CD4-positive, alpha-beta T cell treated with Interleukin-4 for 1 hour (primary cell): ENCODE results near the gene MYZAP.

Experiments used
- DNase-seq, 2 donors: peaks; one replicate each; pipeline ENCODE4 v3.0.0-alpha.2; 2020 to 2022

Gene MYZAP

DNA sequence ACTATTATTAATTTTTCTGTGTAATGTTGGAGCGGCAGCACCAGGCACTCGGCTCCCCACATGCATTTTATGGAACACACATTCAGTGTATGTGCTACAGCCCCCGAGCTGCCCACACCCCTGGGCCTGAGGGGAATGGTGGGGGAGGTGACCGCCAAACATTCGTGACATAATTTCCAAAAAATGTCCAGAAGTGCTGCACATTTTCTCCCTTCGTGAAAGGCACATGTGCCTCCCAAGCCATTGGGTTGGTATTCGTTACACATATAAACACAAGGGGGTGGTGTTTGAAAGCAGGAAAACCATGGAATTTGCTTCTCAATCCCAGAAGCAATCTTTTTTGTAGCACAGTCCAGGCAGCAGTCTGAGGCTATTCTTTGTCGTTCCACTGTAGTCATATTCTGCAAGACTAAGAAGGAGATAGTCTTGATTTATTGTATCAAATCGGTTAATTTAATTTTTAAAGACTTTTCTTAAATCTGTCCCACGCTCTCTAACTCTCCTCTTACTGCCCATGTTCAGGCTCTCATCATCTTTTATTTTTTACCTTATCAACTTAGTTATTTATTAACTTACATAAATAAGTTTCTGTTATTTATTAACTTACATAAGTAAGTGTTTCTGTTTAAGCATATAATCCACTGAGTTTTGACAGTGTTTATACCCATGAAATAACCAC, 75.6 kb downstream of the MYZAP start:
- no peak for DNase-seq

DNA sequence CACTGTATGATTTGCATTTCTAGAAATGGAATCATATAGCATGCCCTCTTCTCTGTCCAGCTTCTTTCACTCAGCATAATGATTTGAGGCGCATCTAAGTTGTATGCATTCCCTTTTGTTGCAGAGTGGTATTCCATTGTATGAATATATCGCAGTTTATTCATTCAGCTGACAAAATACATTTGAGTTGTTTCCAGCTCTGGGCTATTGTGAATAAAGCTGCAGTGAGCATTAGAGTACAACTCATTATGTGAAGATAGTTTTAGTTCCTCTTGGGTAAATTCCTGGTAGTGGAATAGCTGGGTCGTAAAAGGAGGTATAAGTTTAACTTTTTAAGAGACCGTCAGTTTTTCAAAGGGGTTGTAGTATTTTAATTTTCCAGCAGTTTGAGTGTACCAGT, 76.3 kb downstream of the MYZAP start:
- no peak for DNase-seq

DNA sequence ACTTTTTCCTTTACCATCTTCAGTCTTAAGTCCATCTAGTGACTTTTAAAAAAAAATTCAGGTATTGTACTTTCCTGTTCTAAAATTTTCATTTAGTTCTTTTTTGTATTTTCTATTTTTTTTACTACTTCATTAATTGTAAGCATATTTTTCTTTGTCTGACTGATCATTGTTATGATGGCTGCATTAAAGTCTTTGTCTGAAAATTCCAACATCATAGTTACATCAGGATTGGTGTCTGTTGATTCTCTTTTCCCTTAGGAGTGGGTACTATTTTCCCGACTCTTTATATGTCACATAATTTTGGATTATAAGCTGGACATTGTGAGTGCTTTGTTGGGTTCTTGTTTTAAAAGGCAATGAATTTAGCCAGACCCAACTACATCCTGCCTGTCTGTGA, 79.9 kb downstream of the MYZAP start:
- no peak for DNase-seq

DNA sequence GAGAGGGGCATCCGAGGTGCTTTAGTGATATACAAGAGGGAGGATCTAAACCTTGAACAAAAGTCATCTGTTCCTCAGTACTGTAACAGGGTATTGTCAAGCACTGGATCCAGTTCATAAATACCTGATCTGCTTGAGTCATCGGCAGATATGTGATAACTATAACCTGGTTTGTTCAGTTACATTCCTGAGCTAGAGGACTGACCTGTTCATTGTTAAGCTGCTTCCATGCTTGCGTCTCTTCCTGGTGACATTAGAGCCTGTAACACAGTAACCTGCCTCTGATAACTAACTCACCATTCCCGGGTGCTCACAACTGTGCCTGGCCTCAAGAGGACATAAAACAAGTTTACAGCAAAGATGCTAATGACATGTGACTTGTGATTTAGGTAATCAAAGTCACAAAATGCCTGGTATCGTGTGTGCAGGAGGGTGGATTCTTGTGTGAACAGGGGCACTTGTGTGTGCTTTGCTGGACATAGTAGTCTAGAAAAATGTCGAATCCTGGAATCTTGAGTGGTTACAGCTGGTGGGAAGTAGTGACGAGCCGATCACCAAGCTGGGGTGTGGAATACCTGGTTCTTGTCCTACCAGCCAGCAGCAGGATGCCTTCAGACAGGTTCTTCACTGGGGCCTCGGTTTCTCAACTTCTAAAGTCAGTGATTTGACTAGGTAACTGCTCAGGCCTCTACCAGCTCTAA, 83.9 kb downstream of the MYZAP start:
- DNase-seq, result no peak

DNA sequence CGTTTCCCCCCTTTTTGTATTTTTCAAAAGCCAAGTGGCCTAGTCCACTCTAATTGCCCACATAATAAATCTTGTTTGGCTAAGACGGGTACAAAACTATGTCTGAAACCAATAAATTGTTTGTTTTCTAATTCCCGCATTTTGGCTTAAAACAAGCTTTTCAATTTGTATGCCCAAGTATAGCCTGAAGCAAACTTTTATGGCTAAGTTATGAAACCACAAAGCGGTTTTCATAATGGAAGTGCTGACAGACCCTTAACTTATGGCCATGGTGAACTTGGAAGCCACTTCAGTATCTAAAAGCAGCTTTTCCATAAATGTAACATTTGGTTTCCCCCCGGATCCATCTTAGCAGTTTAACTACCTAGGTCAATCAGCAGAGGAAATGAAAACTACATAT, 84.9 kb downstream of the MYZAP start:
- DNase-seq, result no peak

DNA sequence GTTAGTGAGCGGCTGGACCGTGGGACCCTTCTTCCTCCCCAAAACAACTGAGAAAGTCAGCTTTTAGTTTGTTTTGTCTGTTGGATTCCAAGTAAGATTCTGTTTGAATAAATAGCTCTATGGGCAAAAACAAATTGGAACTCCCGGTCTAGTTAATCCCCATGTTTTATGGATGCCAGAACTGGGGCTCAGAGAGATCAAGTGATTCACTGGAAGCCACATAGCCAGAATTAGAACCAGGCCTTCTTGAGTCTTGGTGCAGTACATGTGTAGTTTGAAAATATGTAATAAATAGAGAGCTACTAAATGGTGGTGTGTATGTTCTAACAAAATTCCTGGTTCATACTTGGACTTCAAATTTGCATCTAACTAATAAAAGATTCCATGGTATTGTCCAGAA, 85.5 kb downstream of the MYZAP start:
- no peak for DNase-seq

DNA sequence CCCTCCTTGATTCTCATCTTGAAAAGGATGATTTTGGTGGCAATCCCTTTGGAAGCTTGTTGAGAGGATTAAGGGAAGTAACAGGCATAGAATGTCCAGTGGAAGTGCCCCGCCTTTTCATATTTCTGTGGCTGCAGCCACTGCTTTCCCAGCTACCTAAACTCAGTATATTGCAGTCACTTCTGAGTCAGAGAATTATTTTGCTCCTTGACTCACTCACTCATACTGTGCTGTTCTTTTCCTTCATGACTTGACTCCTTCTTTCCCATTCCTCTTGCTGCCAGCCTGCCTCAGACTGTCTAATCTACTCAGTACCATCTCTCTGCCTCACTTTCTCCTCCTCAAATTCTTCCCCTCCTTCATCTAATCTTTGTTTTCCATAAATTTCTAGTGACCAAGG, 88.3 kb downstream of the MYZAP start:
- no peak for DNase-seq

DNA sequence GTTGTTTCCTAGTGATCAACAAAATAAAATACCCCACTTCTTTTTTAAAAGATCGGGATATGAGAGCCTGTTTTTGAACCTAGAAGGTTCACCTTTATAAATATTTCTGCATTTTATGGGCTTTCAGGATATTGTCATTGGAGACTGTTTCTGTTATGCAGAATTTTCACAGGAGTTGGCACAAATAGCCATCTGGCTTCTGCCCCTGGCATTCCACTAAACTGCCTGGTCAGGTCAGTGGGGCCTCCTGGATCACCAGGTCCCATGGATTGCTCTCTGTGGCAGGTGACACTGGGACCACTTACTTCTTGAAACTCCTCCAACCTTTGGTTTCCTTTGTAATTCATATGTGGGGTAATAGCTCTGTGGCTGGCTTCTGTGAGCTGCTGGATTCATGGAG, 89.3 kb downstream of the MYZAP start:
- DNase-seq, result no peak

DNA sequence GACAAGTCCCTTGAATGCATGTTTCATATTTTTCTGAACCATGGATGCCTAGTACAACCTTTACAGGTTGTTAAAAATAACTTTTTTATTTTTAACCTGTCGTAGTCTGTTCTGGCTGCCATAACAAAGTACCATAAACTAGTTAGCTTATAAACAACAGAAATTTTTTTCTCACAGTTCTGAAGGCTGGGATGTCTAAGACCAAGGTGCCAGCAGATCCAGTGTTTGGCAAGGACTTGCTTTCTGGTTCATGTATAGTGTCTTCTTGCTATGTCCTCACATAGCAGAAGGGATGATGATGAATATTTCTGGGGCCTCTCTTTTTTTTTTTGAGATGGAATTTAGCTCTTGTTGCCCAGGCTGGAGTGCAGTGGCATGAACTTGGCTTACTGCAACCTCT, 91.8 kb downstream of the MYZAP start:
- DNase-seq, result no peak

DNA sequence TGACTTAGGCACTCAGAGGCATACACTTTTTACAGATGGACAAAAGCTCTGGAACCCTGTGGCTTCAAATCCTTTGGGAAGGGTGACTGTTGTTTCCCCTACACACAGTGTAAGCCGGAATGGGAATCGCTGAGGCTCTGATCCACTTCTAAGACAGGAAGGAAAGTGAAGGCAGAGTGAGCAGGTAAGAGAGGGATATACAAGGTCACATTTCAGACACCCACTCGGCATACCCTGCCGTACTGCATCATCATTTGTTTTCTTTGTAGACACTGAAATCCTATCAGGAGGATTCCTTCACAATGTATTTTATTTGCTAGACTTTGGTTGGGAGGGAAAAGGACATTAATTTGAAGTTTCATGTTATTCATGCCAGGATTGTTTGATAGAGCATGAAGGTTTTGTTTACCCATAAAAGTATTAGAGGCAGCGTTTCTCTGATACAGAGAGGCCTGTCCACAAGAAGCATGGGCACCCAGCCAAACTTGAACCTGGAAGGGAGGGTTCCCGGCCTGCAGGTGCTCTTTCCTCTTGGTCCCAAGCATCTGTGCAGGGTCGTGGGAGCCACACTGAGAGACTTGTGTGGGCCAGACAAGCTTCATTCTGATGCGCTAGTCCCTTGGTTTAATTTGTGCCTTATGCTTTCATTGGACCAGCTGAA, 92.9 kb downstream of the MYZAP start:
- DNase-seq, result no peak

DNA sequence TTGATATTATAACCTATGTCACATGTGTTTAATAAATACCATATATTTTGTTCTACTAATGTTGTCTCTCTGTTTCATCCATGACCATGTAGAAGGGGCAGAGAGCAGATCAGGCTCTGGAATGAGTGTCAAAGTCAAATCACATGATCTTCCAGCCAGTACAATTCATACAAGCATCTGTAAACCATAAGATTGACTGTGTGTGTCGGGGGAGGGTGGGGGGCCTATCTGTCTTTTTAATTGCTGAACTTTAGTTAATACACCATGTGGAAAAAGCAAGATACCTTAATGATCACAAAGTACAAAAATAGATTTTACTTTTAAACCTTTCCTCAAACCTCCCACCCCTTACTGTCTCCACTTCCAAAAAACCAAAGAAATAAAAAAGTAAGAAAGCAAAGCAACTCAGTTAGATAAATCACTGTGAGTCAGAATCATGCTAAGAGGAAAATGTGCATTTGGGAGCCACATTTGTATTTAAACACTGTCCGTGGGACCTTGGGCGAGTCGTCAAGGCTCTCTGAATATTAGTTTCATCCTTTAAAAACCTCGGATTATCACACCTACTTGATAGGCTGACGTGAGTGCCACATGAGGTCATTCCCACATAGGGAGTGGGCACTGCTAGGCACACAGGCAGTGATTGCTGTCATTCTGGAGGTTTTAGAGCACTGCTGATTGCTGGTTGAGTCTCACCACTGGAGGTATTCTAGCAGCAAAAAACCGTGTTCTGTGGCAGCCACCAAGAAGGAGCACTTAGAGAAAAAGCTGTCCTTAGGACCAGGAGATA, 93.8 kb downstream of the MYZAP start:
- no peak for DNase-seq

DNA sequence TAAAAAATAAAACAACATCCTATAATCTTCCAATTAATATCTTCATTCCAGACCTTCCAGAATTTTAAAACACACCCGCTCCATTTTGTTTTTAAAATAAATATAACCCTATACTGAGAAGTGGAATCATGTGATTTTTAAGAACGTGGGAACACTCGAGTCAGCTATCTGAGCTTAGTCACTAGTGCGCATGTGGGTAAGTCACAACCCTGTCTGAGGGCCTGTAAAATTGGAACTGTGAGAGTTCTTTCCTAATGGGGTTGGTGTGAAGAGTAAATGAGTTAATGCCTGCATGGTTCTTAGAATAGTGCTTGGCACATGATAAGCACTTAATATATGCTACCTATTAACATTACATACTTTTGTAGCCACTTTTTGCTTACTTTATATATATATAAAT, 95.0 kb downstream of the MYZAP start:
- DNase-seq, result no peak

DNA sequence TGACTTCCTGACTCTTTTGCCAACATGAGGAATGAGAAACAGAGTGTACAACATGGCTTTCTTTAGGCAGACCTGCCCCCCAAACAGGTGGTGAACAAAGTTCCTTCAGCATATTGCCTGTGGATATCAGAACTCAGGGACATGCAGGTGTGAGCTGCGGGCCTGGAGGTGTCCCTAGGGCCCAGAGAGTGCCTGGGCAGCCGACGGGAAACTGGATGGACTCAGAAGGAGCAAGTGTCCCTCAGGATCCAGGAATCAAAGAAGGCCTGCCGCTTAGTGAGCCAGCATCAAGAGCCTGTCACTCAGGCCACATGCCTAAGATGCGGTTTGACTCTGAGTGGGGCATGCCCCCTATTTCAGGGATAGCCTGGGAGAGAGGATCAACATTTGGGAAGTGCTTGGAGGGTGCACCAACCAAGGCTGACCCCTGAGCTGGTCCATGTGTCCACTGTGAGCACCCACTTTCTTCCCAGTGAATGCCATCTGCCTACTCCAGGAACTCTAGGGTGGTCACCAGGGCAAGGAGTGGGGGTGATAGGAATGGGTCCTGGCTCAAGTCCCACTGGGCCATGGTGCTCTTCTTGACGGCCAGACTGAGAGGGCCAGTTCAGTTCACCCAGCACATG, 98.8 kb downstream of the MYZAP start:
- no peak for DNase-seq

DNA sequence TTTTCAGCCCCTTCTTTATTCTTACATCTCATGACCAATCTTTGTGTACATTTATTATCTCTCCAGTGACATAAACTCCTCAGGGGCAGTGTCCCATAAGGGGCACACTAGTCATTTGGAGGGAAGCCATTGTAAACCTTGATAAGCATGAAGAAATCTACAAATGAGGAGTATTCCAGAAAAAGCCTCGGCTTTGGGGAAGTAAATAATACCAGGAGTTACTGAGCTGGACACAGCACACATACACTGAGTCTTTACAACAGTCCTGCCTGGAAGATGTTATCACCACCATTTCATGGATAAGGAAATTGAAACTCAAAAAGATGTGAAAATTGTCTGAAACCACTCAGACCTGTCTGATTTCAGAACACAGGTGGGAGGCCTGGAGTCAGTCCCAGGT, 99.4 kb downstream of the MYZAP start:
- no peak for DNase-seq

DNA sequence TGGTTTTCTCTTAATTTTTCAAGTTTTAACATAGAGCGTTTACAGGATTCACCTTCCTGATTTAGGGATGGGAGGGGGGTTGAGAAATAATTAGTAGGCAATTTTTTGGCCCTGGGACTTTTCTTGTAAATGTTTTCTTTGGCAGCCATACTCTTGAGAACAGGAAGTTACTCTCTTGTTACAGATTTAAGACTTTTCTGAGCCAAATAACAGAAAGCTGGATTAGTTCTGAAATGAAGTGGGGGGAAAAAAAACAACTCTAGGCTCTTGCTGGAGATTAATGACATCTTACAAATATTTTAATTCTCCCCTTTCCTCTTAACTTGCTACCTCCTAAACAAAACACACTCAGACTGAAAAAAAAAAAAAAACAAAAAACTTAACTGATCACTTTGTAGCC, 101.0 kb downstream of the MYZAP start:
- DNase-seq, result no peak

DNA sequence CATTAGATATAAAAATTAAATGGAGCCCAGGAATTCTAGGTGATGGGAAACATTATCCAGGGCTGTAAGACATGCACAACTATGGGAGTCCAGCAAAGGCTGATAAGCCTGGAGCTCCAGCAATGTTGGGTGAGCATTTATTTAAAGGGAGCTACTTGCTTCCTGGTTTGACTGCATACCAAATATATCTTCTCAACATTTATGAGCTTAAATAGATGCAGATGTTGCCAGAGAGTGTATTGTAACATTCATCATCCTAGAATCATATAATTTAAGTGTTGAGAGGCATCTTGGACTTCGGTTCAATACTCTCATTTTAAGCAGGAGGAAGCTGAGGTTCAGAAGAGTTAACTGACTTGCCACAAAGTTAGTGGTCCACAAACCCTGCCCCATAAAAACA, 102.6 kb downstream of the MYZAP start:
- DNase-seq, result no peak

DNA sequence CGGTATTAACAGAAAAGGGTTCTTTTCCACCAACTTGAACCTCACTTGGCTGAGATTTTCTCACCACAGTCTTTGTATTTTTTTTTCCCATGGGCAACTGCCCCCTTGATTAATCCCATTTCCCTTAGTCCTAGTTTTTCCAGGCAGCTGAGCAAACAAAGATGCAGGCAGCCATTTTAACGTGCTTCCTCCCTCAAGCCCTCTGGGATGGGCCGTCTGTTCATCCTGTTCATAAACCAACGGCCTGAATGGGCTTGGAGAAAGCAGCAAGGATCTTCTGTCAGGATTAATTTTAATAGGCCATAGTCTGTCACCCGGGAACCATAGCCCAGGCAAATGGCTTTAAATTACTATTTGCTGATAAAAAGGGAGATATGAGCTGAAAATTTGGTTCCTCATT, 104.4 kb downstream of the MYZAP start:
- DNase-seq, result no peak

DNA sequence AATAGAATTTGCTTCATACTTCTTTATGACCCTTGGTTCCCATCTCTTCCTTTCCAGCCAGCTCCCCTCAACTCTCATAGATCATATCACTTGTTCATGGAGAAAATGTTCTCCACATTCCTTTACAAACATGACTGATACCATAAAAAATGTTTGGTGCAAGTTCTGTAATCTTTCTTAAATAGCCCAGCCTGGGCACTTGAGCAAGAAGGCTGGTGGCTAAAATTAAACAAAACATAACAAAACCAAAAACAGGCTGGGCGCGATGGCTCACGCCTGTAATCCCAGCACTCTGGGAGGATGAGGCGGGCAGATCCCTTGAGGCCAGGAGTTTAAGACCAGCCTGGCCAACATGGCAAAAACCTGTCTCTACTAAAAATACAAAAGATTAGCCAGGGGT, 105.9 kb downstream of the MYZAP start:
- DNase-seq, result no peak

DNA sequence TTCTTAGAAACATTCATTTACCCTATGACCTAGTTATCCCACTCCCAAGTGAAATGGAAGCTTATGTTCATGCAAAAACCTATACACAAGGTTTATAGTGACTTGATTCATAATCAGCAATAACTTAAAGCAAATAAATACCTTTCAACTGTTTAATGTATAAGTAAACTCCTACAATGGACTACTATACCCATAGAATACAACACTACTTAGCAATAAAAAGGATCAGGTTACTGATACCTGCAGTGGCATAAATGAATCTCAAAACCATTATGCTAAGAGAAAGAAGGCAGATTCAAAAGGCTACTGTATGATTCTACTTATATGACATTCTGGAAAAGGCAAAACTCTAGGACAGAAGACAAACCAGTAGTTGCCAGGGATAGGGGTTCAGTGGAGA, 106.5 kb downstream of the MYZAP start:
- no peak for DNase-seq

DNA sequence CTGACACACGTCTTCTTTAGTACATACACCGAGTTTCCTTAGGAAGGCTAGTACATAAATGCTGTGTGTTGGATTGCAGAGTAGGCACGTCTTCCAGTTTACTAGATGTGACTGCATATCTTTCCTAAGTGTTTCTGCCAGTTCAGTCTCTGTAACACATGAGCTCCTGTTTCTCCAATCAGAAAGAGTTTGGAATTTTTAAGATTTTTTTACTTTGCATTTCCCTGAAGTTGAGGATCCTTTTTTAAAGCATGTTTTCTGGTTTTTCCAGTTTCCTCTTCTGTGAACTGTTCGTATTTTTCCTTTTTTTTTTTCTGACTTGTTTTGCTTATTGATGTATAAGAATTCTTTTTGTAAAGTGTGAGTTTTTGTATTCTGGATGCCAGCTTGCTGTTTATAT, 107.3 kb downstream of the MYZAP start:
- DNase-seq, result no peak

DNA sequence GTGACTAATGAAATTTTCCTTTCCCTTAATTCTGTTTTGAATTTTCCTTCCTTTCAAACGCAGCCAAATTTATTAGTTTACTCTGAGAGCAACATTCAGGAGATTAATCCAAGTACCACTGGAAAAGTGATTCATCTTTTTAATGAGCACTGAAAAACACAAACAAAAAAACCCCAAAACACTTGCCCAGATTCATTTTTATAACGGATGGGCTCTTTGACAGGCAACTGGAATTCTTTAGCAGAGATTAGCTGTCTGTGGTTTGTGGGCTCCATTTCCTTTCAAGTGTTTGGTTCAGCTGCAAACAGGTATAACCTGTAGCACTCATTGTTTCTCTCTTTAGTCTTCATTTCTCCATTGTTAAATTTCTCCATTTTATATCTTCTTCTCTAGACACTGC, 111.7 kb downstream of the MYZAP start:
- peak in 1 of 2 donors; percentile 53 for DNase-seq

DNA sequence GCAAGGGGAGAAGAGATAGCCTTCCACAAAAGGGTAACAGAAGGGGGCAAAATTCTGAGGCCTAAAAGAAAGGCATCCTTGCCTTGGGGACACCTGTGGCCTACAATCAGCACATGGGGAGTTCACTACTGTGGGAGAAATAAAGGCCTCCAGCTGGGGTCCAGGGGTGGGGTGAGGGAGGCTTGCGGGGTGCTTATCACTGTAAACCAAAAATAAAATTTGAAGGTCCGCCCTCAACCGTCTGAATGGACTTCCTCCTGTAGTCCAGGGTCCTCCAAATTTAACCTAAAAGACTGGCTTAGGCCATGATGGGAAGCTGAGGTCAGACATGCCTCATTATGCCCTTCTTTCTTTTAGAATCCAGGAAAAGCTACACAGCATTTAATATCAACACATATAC, 112.7 kb downstream of the MYZAP start:
- no peak for DNase-seq

DNA sequence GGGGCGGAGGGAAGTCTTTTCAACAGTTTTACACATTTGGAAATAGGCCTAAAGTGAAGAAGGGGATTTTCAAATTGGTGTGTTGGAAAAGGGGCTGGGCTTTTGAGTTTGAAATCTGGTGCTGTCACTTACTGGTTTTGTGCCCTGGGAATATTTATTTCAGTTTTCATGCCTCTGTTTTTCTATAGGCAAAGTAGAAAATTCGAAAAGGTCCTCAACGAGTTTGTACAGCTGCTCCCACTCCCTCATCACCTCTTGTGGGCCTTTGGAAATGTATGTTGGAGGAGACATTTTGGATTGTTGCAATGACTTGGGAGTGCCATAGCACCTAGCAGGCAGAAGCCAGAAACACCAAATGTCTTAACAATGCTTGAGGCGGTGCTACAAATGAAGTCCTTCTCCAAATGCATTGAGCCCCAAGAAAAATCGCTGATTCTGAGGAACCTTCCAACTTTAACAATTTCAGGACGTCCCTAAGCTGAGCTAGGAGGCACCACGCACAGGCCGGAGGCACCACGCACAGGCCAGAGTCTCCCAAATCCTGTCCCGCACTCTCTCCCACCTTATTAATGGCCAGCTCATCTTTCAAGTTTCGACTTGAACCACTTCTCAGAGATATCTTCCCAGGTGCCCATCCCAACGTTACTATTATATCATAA, 114.2 kb downstream of the MYZAP start:
- no peak for DNase-seq
